H1 (cell line): ENCODE data around the gene RICTOR. TPM values are rescaled to one million over a fixed set of nuclear protein-coding genes. Genes with fewer than 3 reads are reported as not detected.
A peak's percentile ranks its signal among the peaks of the same experiment; 100 is the strongest.

Experiments used
- CTCF ChIA-PET: fragments of 300-600 bp; sonication (Branson Sonifier 250); formaldehyde crosslinking; loops from one replicate; lab custom pipeline; 2021; ENCODE audit not compliant: partially characterized antibody; lab: Charles Lee
- POLR2A ChIA-PET: fragments of 300-600 bp; sonication (Branson Sonifier 250); formaldehyde crosslinking; loops from one replicate; lab custom pipeline; 2021; ENCODE audit warnings: inconsistent platforms; ENCODE audit not compliant: partially characterized antibody; lab: Charles Lee
- DNase-seq, 2 experiments: peaks; one replicate each; pipeline versions ENCODE4 v3.0.0 to v3.0.0-alpha.2; 2010 to 2022; ENCODE audit warnings: low spot score in 2 of 2, low read depth in 1 of 2, mixed read lengths in 1 of 2
- FAIRE-seq: peaks from 2 replicates; lab custom pipeline; 2011; peaks lifted over from hg19 to GRCh38; lab: Jason Lieb, UNC
- H2AFZ ChIP-seq: 2 replicates; pipeline ENCODE4 v1.8.1; 2012; ENCODE audit warnings: low read length, inconsistent platforms
- H2AK5ac ChIP-seq: 2 replicates; pipeline ENCODE4 v1.6.1; 2013; ENCODE audit warnings: low read depth, low read length
- H2BK120ac ChIP-seq: replicated peaks from 2 replicates; pipeline ENCODE3; 2013; ENCODE audit warnings: low read depth, low read length, inconsistent platforms
- H2BK12ac ChIP-seq: 2 replicates; pipeline ENCODE4 v1.6.1; 2013; ENCODE audit warnings: low read depth, low read length
- H2BK15ac ChIP-seq: 2 replicates; pipeline ENCODE4 v1.6.1; 2013; ENCODE audit warnings: low read length
- H2BK20ac ChIP-seq: 2 replicates; pipeline ENCODE4 v1.6.1; 2013; ENCODE audit warnings: low read length
- H2BK5ac ChIP-seq: 2 replicates; pipeline ENCODE4 v1.6.1; 2013; ENCODE audit warnings: low read depth, low read length
- H3K14ac ChIP-seq: 2 replicates; pipeline ENCODE4 v1.6.1; 2013; ENCODE audit warnings: inconsistent platforms; ENCODE audit not compliant: insufficient read length
- H3K18ac ChIP-seq: 2 replicates; pipeline ENCODE4 v1.6.1; 2013; ENCODE audit warnings: low read length; ENCODE audit errors: extremely low read depth
- H3K23ac ChIP-seq: 2 replicates; pipeline ENCODE4 v1.6.1; 2013; ENCODE audit warnings: inconsistent platforms; ENCODE audit not compliant: insufficient read length
- H3K23me2 ChIP-seq: 2 replicates; pipeline ENCODE4 v1.6.1; 2013; ENCODE audit warnings: low read depth, low read length
- H3K27ac ChIP-seq: 2 replicates; pipeline ENCODE4 v1.6.1; 2011; ENCODE audit warnings: low read depth, low read length, inconsistent platforms
- H3K27me3 ChIP-seq, 4 experiments: replicated peaks in 1 of 4; 1 replicate in 1 of 4; 2 replicates in 3 of 4; pipeline versions ENCODE4 v1.6.1 to v1.8.1; 2011 to 2013; ENCODE audit warnings: low read length in 3 of 4, mild to moderate bottlenecking in 3 of 4, inconsistent platforms in 2 of 4, mixed read lengths in 2 of 4, moderate library complexity in 1 of 4; ENCODE audit not compliant: control insufficient read depth in 3 of 4, insufficient read depth in 3 of 4; ENCODE audit errors: extremely low read depth in 1 of 4
- H3K36me3 ChIP-seq, 4 experiments: 2 replicates each; pipeline versions ENCODE4 v1.6.1 to v1.8.1; 2011 to 2013; ENCODE audit warnings: mild to moderate bottlenecking in 4 of 4, low read length in 3 of 4, moderate library complexity in 2 of 4, control low read depth in 1 of 4, inconsistent platforms in 1 of 4; ENCODE audit not compliant: insufficient read depth in 4 of 4, control insufficient read depth in 2 of 4
- H3K4ac ChIP-seq: replicated peaks from 2 replicates; pipeline ENCODE3; 2013; ENCODE audit warnings: low read length, low read depth, mixed read lengths, inconsistent platforms; ENCODE audit not compliant: insufficient read length
- H3K4me1 ChIP-seq, 4 experiments: replicated peaks in 1 of 4; 1 replicate in 1 of 4; 2 replicates in 3 of 4; pipeline versions ENCODE4 v1.6.1 to v1.8.1; 2011 to 2013; ENCODE audit warnings: low read length in 3 of 4, inconsistent platforms in 2 of 4, mixed read lengths in 1 of 4; ENCODE audit not compliant: insufficient read depth in 4 of 4, control insufficient read depth in 3 of 4
- H3K4me2 ChIP-seq, 2 experiments: 2 replicates each; pipeline versions ENCODE4 v1.6.1 to v1.8.1; 2011 to 2013; ENCODE audit warnings: low read depth in 2 of 2, low read length in 2 of 2, control low read depth in 1 of 2, inconsistent platforms in 1 of 2, mild to moderate bottlenecking in 1 of 2; ENCODE audit not compliant: insufficient read depth in 1 of 2
- H3K4me3 ChIP-seq, 4 experiments: fragments of 200-600, 300-600 bp in 1 of 4; sonication (generic), shearing (Covaris generic), sonication (Bioruptor Twin) in 1 of 4; 2 replicates each; pipeline versions ENCODE4 v1.5.1 to v1.8.1; 2011 to 2016; ENCODE audit warnings: low read length in 4 of 4, low read depth in 3 of 4, control low read depth in 2 of 4, inconsistent platforms in 2 of 4, mild to moderate bottlenecking in 2 of 4, mixed read lengths in 1 of 4, moderate library complexity in 1 of 4; ENCODE audit not compliant: insufficient read depth in 2 of 4; ENCODE audit errors: extremely low read depth in 1 of 4
- H3K56ac ChIP-seq: replicated peaks from 2 replicates; pipeline ENCODE3; 2013; ENCODE audit warnings: low read depth, mild to moderate bottlenecking, mixed read lengths, low read length, inconsistent platforms; ENCODE audit not compliant: insufficient read length
- H3K79me1 ChIP-seq: 2 replicates; pipeline ENCODE4 v1.6.1; 2013; ENCODE audit warnings: low read depth, low read length, control low read depth
- H3K79me2 ChIP-seq, 2 experiments: 2 replicates each; pipeline versions ENCODE4 v1.6.1 to v1.8.1; 2012 to 2013; ENCODE audit warnings: low read length in 2 of 2, mild to moderate bottlenecking in 2 of 2, inconsistent platforms in 1 of 2; ENCODE audit not compliant: insufficient read depth in 2 of 2, control insufficient read depth in 1 of 2
- H3K9ac ChIP-seq, 4 experiments: replicated peaks in 1 of 4; 1 replicate in 1 of 4; 2 replicates in 3 of 4; pipeline versions ENCODE4 v1.6.1 to v1.8.1; 2011 to 2013; ENCODE audit warnings: low read depth in 3 of 4, low read length in 3 of 4, control low read depth in 2 of 4, mild to moderate bottlenecking in 2 of 4, moderate library complexity in 2 of 4, inconsistent platforms in 1 of 4; ENCODE audit errors: extremely low read depth in 1 of 4
- H3K9me3 ChIP-seq, 2 experiments: 2 replicates each; pipeline versions ENCODE4 v1.6.1 to v1.8.1; 2012 to 2013; ENCODE audit warnings: mild to moderate bottlenecking in 2 of 2, moderate library complexity in 2 of 2, control low read depth in 1 of 2, inconsistent platforms in 1 of 2, low read depth in 1 of 2, low read length in 1 of 2, mixed read lengths in 1 of 2; ENCODE audit not compliant: insufficient read depth in 2 of 2
- H4K20me1 ChIP-seq, 2 experiments: replicated peaks in 1 of 2; 2 replicates each; pipeline versions ENCODE3 to v1.8.1; 2011 to 2013; ENCODE audit warnings: inconsistent platforms in 2 of 2, low read length in 2 of 2, mild to moderate bottlenecking in 1 of 2; ENCODE audit not compliant: insufficient read depth in 2 of 2, control insufficient read depth in 1 of 2
- H4K5ac ChIP-seq: 2 replicates; pipeline ENCODE4 v1.6.1; 2013; ENCODE audit warnings: low read length, low read depth, mixed read lengths, inconsistent platforms; ENCODE audit not compliant: insufficient read length
- H4K8ac ChIP-seq: 2 replicates; pipeline ENCODE4 v1.8.0; 2013; ENCODE audit warnings: mild to moderate bottlenecking, moderate library complexity, low read length, inconsistent platforms; ENCODE audit not compliant: insufficient read depth; ENCODE audit errors: extremely low read depth
- H4K91ac ChIP-seq: replicated peaks from 2 replicates; pipeline ENCODE3; 2013; ENCODE audit warnings: low read length, mixed read lengths, inconsistent platforms; ENCODE audit not compliant: insufficient read length
- ASH2L ChIP-seq: fragments of 200-600, 300-600 bp; sonication (generic); IDR thresholded peaks from one replicate; pipeline ENCODE4 v1.7.1; 2017; ENCODE audit warnings: low read length
- BCL11A ChIP-seq, 2 experiments: IDR thresholded peaks; one replicate each; pipeline ENCODE4 v1.6.1; 2011; ENCODE audit warnings: low read depth in 2 of 2, low read length in 2 of 2, mild to moderate bottlenecking in 2 of 2
- CREB1 ChIP-seq: IDR thresholded peaks from 2 replicates; pipeline ENCODE4 v1.6.1; 2012; ENCODE audit warnings: inconsistent platforms
- EZH2 ChIP-seq: fragments of 200-600 bp; sonication (generic); IDR thresholded peaks from 2 replicates; pipeline ENCODE4 v1.7.1; 2012; ENCODE audit warnings: low read depth, mild to moderate bottlenecking, moderate library complexity, low read length, inconsistent platforms; ENCODE audit not compliant: severe bottlenecking
- MAFK ChIP-seq: IDR thresholded peaks from 2 replicates; pipeline ENCODE4 v1.6.1; 2012; ENCODE audit warnings: low read depth, mild to moderate bottlenecking, improper control_type of control experiment, low read length
- MAX ChIP-seq: IDR thresholded peaks from 2 replicates; pipeline ENCODE4 v1.6.1; 2012; ENCODE audit warnings: inconsistent platforms
- RNF2 ChIP-seq: fragments of 200-900, 300-1000 bp; sonication (generic); IDR thresholded peaks from 2 replicates; pipeline ENCODE4 v1.7.1; 2016; ENCODE audit warnings: borderline replicate concordance, low read depth, mild to moderate bottlenecking, antibody characterized with exemption, low read length; ENCODE audit not compliant: poor library complexity, severe bottlenecking; ENCODE audit errors: missing control alignments
- SP1 ChIP-seq: IDR thresholded peaks from 2 replicates; pipeline ENCODE4 v1.6.1; 2011; ENCODE audit warnings: low read depth, low read length
- WGBS, 2 experiments: shearing (Covaris generic) in 1 of 2; methylation state at CpG; one replicate each; pipeline versions ENCODE4 v1.1.6 to v1.1.7; 2013 to 2015; ENCODE audit warnings: low lambda C conversion rate in 2 of 2, mixed read lengths in 2 of 2, inconsistent platforms in 1 of 2, low coverage in 1 of 2, missing lambda C conversion rate in 1 of 2; ENCODE audit not compliant: insufficient replicate concordance in 2 of 2, insufficient coverage in 1 of 2, insufficient read length in 1 of 2; ENCODE audit errors: extremely low coverage in 1 of 2, missing lambda C conversion rate in 1 of 2; 5-methylcytosine and 5-hydroxymethylcytosine counted together
- polyA plus RNA-seq, 7 experiments: library from polyadenylated mRNA; depleted of rRNA in 3 of 7; stranded (reverse) in 5 of 7; unstranded in 2 of 7; fragments of >200 nt in 5 of 7; fragments of 200-250 nt in 2 of 7; gene quantifications; 1 replicate in 5 of 7; 2 replicates in 1 of 7; 4 replicates in 1 of 7; pipeline versions ENCODE4 v1.2.1 to v1.2.3, GENCODE V29; 2011 to 2013; ENCODE audit warnings: missing spikeins in 2 of 7, mixed read lengths in 2 of 7
- total RNA-seq: library from RNA; stranded (reverse); fragmentation: NEBNext Ultra II Directional; extraction: Animal tissue kit (Norgen Biotek cat#: 25700); gene quantifications from 2 replicates; pipeline ENCODE4 v1.2.1, GENCODE V29; 2021

The RICTOR gene
- total and polyA plus RNA-seq, 2 of the 8 experiments (the other 6 are each of a cell fraction or from before 2014, with no cell fraction given): 4.3 to 26.6 TPM

- Histone ChIP-seq H3K9ac (no peak overlapping the region), H3K36me3 (peaks cover 0 to 5% (median 0%) of the 10 kb centered on the region in 4 experiments; a peak in 2 of 8 replicates), H3K79me1 (peaks cover 3% of the 10 kb centered on the region; the same call in 1 of the 2 replicates), H3K4ac (no peak overlapping the region), H3K23me2 (no peaks in the 10 kb centered on the region), H4K8ac (no peak overlapping the region), H2AFZ (no peak overlapping the region), H3K56ac (no peak overlapping the region), H2BK12ac (peak overlapping the region; percentile 65; the same call in 1 of the 2 replicates), H2BK15ac (no peak overlapping the region), H3K4me2 (peak overlapping the region; percentile 43 to 51), H2AK5ac (0 out of 2 replicates have a peak overlapping the region, but pooled peaks have one; percentile 60), H3K27ac (no peak overlapping the region), H2BK20ac (0 out of 2 replicates have a peak overlapping the region, but pooled peaks have one; percentile 62), H3K27me3 (no peaks in the 10 kb centered on the region), H2BK120ac (no peak overlapping the region), H3K14ac (no peak overlapping the region), H3K23ac (no peak overlapping the region), H3K18ac (no peak overlapping the region), H4K5ac (no peak overlapping the region), H2BK5ac (0 out of 2 replicates have a peak overlapping the region, but pooled peaks have one; percentile 41), H3K9me3 (no peaks in the 10 kb centered on the region), H4K91ac (peak overlapping the region; percentile 46), H3K4me1 (peaks cover 5 to 14% (median 12%) of the 10 kb centered on the region in 4 experiments; a peak in 6 of 7 replicates), H3K79me2 (peaks cover 0 to 44% of the 10 kb centered on the region in 2 experiments; a peak in 2 of 4 replicates), H3K4me3 (peak overlapping the region in 1 of 4 experiments; percentile 25; a peak in 1 of 8 replicates), H4K20me1 (no peaks in the 10 kb centered on the region)
- ChIA-PET CTCF (interaction anchor here (1.2 to 2.2 kb wide), 2 partner anchors 9 to 16 kb away, joined by 3 to 4 read pairs; no protein-coding TSS in a partner anchor), POLR2A (interaction anchor here (1.3 kb wide), 1 partner anchor 50 kb away, joined by 3 read pairs; no protein-coding TSS in a partner anchor)
- FAIRE-seq (no peak), DNase-seq (no peak)
- TF ChIP-seq EZH2 (no peak), SP1 (peak; percentile 54; the same call in 1 of the 2 replicates), MAFK (peak; percentile 41; the same call in 1 of the 2 replicates), MAX (peak; percentile 39; the same call in 1 of the 2 replicates), ASH2L (peak; percentile 33), BCL11A (IDR thresholded peaks at IDR 0.05; ENCODE audit: low read depth in 2 of 2, low read length in 2 of 2) (no peak), CREB1 (no peak), RNF2 (no peak)
- WGBS, 2 experiments: 38% methylated on average over 1 of the region's 1 CpG; no CpG with 5 or more reads in 1 of the 2 experiments
Observed at GRCh38 chr5:39021413-39021812, 52.8 kb downstream of the RICTOR start.
